Endodermal cell (in vitro differentiated cells): Measurements from ENCODE around the gene PDCD10. TPM values are rescaled to one million over a fixed set of nuclear protein-coding genes. Genes with fewer than 3 reads are reported as not detected.

Experiments
- DNase-seq: peaks from one replicate; pipeline ENCODE4 v3.0.0-alpha.2; 2017
- H3K27ac ChIP-seq: 2 replicates; pipeline ENCODE4 v1.5.1; 2013; ENCODE audit warnings: mild to moderate bottlenecking, low read depth, low read length, moderate library complexity
- H3K27me3 ChIP-seq: 2 replicates; pipeline ENCODE4 v1.6.1; 2013; ENCODE audit warnings: mild to moderate bottlenecking, low read length, moderate library complexity; ENCODE audit not compliant: insufficient read depth, control insufficient read depth, poor library complexity, severe bottlenecking
- H3K36me3 ChIP-seq: 2 replicates; pipeline ENCODE4 v1.7.0; 2013; ENCODE audit warnings: mild to moderate bottlenecking, low read length, moderate library complexity; ENCODE audit not compliant: control insufficient read depth, insufficient read depth
- H3K4me1 ChIP-seq: one replicate; pipeline ENCODE4 v1.7.0; 2013; ENCODE audit warnings: low read length; ENCODE audit not compliant: control insufficient read depth, insufficient read depth
- H3K4me3 ChIP-seq: 2 replicates; pipeline ENCODE4 v1.5.1; 2013; ENCODE audit warnings: mild to moderate bottlenecking, low read length, moderate library complexity
- H3K9ac ChIP-seq: 2 replicates; pipeline ENCODE4 v1.6.1; 2013; ENCODE audit warnings: mild to moderate bottlenecking, low read length, moderate library complexity; ENCODE audit not compliant: poor library complexity, severe bottlenecking; ENCODE audit errors: extremely low read depth
- H3K9me3 ChIP-seq: 2 replicates; pipeline ENCODE4 v1.6.1; 2013; ENCODE audit warnings: mild to moderate bottlenecking, low read length, moderate library complexity; ENCODE audit not compliant: control insufficient read depth
- H3K27ac Mint-ChIP-seq: 2 replicates; pipeline ENCODE4 v1.8.0; 2020; ENCODE audit warnings: mixed read lengths
- H3K27me3 Mint-ChIP-seq: 2 replicates; pipeline ENCODE4 v1.8.0; 2021; ENCODE audit warnings: mild to moderate bottlenecking, mixed read lengths; ENCODE audit not compliant: insufficient read depth
- H3K36me3 Mint-ChIP-seq: 2 replicates; pipeline ENCODE4 v1.8.0; 2020; ENCODE audit warnings: low read depth, mixed read lengths
- H3K4me1 Mint-ChIP-seq: 2 replicates; pipeline ENCODE4 v1.8.0; 2020; ENCODE audit warnings: mixed read lengths
- H3K4me3 Mint-ChIP-seq: 2 replicates; pipeline ENCODE4 v1.8.0; 2020; ENCODE audit warnings: mild to moderate bottlenecking, moderate library complexity, mixed read lengths
- H3K9me3 Mint-ChIP-seq: 2 replicates; pipeline ENCODE4 v1.8.0; 2020; ENCODE audit warnings: mild to moderate bottlenecking, mixed read lengths
- CTCF ChIP-seq: fragments of 200-600 bp; sonication (generic); conservative IDR thresholded peaks from 2 replicates; pipeline ENCODE4 v1.5.0; 2021; ENCODE audit warnings: antibody characterized with exemption, mild to moderate bottlenecking
- WGBS, 2 experiments: methylation state at CpG; one replicate each; pipeline versions ENCODE4 v1.1.5 to v1.1.7; 2013; ENCODE audit warnings: missing lambda C conversion rate in 2 of 2, mixed read lengths in 1 of 2; ENCODE audit not compliant: insufficient coverage in 1 of 2, insufficient read length in 1 of 2; 5-methylcytosine and 5-hydroxymethylcytosine counted together
- total RNA-seq, 2 donors: library from RNA; stranded (reverse); fragmentation: NEBNext Ultra II Directional in 1 of 2; extraction: Animal tissue kit (Norgen Biotek cat#: 25700) in 1 of 2; gene quantifications; 2 replicates in 1 of 2; 3 replicates in 1 of 2; pipeline ENCODE4 v1.2.1, GENCODE V29; 2021

PDCD10 gene
- total RNA-seq, 2 donors from 2014 or later: 75.2 to 84.8 TPM

GRCh38 chr3:167749728-167750127 is 15.0 kb upstream of the PDCD10 start:
- WGBS, 2 experiments: 89 to 95% methylated on average over 2 of the region's 2 CpGs
- H3K27ac ChIP-seq: no peak overlapping the region
- no peak for DNase-seq
- H3K27ac Mint-ChIP-seq: no peak overlapping the region
- no peak overlapping the region for H3K9ac ChIP-seq
- no peak overlapping the region for H3K4me3 ChIP-seq
- H3K27me3 Mint-ChIP-seq: no peaks in the 10 kb centered on the region
- no peak for TF ChIP-seq CTCF
- peaks cover 2% of the 10 kb centered on the region for H3K4me1 Mint-ChIP-seq
- no peaks in the 10 kb centered on the region for H3K36me3 ChIP-seq
- no peaks in the 10 kb centered on the region for H3K27me3 ChIP-seq
- no peaks in the 10 kb centered on the region for H3K4me1 ChIP-seq
- H3K4me3 Mint-ChIP-seq: no peak overlapping the region
- H3K36me3 Mint-ChIP-seq: no peaks in the 10 kb centered on the region
- H3K9me3 ChIP-seq: no peaks in the 10 kb centered on the region
- H3K9me3 Mint-ChIP-seq: no peaks in the 10 kb centered on the region

- Histone ChIP-seq H3K4me1 (no peaks in the 10 kb centered on the region), H3K4me3 (no peak overlapping the region), H3K9ac (no peak overlapping the region), H3K9me3 (no peaks in the 10 kb centered on the region), H3K36me3 (no peaks in the 10 kb centered on the region), H3K27ac (no peak overlapping the region), H3K27me3 (no peaks in the 10 kb centered on the region)
- Mint-ChIP-seq H3K27me3 (no peaks in the 10 kb centered on the region), H3K36me3 (no peaks in the 10 kb centered on the region), H3K9me3 (no peaks in the 10 kb centered on the region), H3K4me3 (no peak overlapping the region), H3K27ac (no peak overlapping the region), H3K4me1 (peaks cover 2% of the 10 kb centered on the region)
- no peak for DNase-seq
- no peak for TF ChIP-seq CTCF
Observed at GRCh38 chr3:167749209-167749608, 14.5 kb upstream of the PDCD10 start.

- 95 to 100% methylated on average over 2 of the region's 2 CpGs for WGBS, 2 experiments
Observed at GRCh38 chr3:167743799-167744198, 9.1 kb upstream of the PDCD10 start.

More at GRCh38 chr3:167743799-167744198, 9.1 kb upstream of the PDCD10 start:
- no peaks in the 10 kb centered on the region for H3K36me3 ChIP-seq
- no peak overlapping the region for H3K9ac ChIP-seq
- TF ChIP-seq CTCF: no peak
- H3K27me3 Mint-ChIP-seq: no peaks in the 10 kb centered on the region
- no peak for DNase-seq
- no peaks in the 10 kb centered on the region for H3K9me3 ChIP-seq
- no peak overlapping the region for H3K27ac ChIP-seq
- no peaks in the 10 kb centered on the region for H3K4me1 ChIP-seq
- no peaks in the 10 kb centered on the region for H3K27me3 ChIP-seq
- H3K4me3 ChIP-seq: no peak overlapping the region
- H3K4me3 Mint-ChIP-seq: no peak overlapping the region
- no peaks in the 10 kb centered on the region for H3K9me3 Mint-ChIP-seq
- H3K4me1 Mint-ChIP-seq: peaks cover 13% of the 10 kb centered on the region
- H3K27ac Mint-ChIP-seq: no peak overlapping the region
- no peaks in the 10 kb centered on the region for H3K36me3 Mint-ChIP-seq
